GM21423 (cell line): ENCODE data around the gene SLC27A5.
A peak's percentile ranks its signal among the peaks of the same experiment; 100 is the strongest.

Experiments
- ATAC-seq: cut with Tn5 transposase; IDR thresholded peaks from one replicate; pipeline ENCODE4 v1.9.1; 2021; ENCODE audit warnings: mild to moderate bottlenecking, moderate library complexity; ENCODE audit not compliant: unreplicated experiment

The SLC27A5 gene, protein sequence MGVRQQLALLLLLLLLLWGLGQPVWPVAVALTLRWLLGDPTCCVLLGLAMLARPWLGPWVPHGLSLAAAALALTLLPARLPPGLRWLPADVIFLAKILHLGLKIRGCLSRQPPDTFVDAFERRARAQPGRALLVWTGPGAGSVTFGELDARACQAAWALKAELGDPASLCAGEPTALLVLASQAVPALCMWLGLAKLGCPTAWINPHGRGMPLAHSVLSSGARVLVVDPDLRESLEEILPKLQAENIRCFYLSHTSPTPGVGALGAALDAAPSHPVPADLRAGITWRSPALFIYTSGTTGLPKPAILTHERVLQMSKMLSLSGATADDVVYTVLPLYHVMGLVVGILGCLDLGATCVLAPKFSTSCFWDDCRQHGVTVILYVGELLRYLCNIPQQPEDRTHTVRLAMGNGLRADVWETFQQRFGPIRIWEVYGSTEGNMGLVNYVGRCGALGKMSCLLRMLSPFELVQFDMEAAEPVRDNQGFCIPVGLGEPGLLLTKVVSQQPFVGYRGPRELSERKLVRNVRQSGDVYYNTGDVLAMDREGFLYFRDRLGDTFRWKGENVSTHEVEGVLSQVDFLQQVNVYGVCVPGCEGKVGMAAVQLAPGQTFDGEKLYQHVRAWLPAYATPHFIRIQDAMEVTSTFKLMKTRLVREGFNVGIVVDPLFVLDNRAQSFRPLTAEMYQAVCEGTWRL

DNA sequence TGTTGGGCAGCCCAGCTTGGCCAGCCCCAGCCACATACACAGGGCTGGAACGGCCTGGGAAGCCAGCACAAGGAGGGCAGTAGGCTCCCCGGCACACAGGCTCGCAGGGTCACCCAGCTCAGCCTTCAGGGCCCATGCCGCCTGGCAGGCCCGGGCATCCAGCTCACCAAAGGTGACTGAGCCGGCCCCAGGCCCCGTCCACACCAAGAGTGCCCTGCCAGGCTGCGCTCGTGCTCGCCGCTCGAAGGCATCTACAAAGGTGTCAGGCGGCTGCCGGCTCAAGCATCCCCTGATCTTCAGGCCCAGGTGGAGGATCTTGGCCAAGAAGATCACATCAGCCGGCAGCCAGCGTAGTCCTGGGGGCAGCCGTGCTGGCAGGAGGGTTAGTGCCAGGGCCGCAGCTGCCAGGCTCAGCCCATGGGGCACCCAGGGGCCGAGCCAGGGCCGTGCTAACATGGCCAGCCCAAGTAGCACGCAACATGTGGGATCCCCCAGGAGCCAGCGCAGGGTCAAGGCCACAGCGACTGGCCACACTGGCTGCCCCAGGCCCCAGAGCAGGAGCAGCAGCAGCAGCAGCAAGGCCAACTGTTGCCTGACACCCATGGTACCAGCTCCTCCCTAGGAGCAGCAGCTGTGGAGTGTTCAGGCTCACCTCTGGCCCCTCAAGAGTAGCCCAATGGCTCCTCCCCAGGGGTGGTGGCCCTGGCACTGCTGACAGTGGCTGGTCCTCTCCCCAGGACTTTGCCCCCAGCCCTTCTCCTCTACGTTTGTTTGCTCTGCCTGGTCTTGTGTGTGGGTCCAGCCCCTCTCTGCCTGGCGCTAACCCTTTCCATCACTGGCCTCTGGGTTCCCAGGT lies at the start of gene SLC27A5:
Gene SLC27A5, minus strand, starts transcription at position 640 of the 856 bp plus-strand sequence. Its CDS starts 37 bp downstream, at position 603.
- ATAC-seq = no peak

DNA sequence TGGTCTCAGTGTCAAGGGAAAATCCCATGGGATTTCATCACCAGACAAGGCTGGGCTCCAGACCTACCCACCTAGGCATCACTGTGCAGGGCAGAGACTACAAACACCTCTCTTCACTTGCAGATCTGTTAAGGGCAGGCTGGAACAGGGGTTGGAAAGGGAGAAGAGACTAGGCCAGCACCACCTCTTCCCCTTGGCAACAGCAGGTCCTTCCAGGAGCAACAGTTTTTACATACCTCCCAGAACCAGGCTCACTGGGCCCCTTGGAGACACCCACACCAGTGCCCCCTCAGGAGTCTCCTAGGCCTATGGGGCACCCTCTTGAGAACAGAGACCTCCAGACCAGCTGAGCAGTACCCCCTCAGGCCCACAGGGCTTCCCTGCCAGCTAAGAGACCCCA lies 49.1 kb upstream of the SLC27A5 start:
- ATAC-seq = no peak

DNA sequence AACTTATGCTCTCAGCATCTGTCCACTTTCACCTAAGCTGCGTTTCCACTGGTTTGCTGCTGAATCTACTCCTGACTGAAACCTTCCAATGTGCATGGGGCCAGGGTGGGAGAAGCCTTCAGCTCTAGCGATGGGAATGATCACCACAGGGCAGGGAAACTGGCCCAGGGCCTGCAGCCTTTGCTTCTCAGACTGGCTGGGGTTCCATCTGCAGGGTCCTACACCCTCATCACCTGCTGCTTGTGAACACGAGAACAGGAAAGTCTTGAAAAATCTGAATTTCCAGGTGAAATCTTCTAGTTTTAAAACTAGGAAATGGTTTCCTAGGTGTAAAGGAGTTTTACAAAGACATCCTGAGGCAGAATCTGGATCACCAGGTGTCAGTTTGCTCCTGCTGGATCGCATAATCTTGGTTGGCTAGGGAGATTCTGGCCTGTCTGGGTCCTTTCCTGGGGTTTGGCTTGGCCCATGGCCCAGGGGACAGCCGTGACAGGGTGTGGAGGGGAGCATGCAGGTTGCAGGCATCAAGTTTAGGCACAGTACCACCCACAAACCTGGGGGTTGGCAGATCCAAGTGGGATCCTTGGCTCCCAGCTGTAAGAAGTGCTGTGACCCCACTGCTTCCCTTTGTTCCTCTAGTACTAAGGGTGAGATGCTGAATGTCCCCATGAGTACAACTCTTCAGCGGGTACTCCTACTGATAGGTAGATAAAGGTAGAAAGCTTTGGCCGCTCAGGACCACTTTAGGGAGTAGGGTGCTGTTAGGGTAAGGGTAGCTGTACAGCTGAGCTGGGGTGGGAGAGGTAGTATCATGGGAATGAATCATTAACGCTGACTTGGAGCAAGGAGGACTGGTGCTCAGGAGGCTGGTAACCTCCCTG lies 48.5 kb upstream of the SLC27A5 start:
- no peak for ATAC-seq

DNA sequence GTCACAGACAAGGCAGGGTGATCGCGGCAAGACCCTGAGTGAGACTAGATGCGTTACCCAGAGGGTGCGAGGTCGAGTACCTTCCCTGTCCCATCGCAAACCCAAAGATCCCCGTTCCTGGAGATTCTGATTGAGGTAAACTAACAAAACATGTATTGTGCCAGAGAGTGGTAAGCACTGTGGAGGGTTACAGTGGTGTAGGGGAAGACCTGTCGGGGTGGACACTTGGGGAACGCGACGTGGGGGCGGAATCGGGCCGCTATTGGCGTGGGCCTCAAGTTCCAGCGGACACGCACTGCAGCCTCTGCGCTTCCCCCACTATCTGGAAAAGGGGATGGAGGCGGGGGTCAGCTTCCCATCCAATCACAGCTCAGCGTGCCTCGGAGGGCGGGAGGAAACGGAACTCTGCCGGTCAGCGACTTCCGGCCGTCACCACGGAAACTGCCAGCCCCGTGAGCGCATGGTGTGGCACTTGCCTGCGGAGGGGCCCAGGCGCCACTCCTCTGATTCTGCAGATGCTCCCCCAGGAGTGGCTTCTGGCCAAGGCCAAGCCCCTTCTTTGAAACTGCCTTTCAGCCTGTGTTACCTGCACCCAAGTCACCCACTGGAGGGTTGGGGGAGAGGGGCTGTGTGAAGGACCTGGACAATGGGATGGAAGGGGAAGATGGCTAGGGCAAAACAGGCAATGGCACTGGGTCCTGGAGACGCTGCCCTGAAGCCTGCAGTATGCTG lies 47.6 kb upstream of the SLC27A5 start:
- peak; percentile 24 for ATAC-seq

DNA sequence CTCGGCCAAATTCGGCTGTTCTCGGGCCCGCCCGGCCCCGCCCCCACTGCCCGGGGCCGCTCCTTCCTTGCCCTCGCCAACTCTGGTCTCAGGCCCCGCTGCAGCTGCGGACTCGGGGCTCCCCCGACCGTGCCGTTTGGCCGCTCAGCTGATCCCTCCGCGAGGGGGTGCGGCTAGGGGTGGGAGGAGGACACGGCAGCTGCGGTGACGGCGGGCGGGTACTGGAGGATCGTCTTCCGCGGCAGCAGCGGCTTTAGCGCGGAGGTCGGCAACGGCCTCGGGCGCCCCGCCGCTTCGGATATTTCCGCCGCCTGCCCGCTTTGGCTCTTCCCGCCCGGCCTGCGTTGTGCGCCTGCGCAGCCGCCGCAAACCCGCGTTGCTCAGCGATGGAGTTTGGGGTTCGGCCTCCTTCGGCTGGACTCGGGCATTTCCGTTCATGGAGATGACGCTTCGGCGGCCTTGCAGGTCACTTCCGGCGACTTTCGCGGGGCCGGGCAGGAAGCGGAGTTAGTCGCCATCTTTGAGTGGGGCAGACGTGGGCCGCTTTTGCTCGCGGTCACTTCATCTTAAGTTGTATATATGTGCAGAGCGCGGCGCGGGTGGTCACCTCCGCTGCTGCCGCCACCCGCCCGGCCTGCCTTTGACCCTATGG lies 47.0 kb upstream of the SLC27A5 start:
- ATAC-seq = peak; percentile 50

DNA sequence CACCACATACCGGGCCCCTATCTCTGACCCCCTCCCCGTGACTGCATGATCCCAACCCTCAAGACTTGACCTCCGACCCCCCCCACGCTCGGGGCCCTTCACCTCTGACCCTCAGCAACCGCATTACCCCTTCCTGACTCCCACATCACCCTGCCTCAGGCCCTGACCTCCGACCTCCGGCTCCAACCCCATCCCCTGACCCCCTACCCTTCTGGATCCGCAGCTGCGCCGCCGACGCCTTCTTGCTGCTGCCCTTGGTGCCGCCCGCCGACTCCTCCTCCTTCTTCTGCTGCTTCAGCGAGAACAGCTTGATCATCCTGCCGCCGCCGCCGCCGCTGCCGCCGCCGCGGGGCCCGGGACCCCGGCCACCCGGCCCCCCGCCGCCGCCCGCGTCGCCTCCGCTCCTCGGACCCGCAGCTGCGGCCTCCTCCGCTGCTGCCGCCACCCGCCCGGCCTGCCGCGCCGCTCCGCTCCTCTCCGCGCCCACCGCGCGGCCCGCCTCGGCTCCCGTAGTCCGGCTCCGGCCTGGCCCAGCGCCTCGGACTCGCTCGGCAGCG lies 46.4 kb upstream of the SLC27A5 start, which contains the start of gene UBE2M:
Gene UBE2M, minus strand, starts transcription at position 546 of the 557 bp plus-strand sequence. Its CDS starts 230 bp downstream, at position 316.
- peak; percentile 1 for ATAC-seq

DNA sequence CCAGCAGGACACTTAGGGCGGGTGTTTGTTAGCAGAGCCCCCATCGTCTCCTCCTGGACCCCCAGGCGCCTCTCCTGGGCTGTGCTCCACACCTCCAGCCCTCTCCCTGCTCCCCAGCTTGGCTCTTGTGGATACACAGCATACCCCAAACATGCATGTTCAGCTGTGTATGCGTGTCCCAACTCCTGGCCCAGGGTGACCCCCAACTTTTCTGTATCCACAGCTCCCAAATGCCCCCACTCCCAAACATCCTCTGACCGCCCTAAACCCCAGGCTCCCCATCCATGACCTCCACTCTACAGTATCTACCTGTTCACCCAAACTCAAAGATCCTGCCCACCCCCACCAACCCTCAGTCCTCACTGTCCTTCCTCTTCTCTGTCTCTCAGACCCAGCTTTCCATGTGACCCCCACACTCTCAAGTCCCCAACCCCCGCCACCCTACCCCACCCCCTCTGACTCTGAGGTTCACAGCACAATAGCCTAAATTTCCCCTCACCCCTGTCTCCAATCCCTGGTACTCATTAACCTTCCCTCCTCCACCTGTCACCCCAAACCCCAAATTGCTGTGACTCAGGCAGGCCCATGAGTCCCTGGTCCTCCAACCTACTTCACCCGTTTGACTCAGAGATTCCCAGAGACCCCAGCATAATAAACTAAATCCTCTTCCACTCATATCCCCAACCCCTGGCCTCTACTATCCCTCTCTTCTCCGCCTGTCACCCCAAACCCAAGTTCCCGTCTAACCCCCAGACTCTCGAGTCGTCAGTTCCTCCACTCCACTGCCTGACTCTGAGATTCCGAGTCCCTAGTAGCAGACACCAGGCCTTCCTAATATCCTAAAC lies 45.7 kb upstream of the SLC27A5 start:
- ATAC-seq = no peak

DNA sequence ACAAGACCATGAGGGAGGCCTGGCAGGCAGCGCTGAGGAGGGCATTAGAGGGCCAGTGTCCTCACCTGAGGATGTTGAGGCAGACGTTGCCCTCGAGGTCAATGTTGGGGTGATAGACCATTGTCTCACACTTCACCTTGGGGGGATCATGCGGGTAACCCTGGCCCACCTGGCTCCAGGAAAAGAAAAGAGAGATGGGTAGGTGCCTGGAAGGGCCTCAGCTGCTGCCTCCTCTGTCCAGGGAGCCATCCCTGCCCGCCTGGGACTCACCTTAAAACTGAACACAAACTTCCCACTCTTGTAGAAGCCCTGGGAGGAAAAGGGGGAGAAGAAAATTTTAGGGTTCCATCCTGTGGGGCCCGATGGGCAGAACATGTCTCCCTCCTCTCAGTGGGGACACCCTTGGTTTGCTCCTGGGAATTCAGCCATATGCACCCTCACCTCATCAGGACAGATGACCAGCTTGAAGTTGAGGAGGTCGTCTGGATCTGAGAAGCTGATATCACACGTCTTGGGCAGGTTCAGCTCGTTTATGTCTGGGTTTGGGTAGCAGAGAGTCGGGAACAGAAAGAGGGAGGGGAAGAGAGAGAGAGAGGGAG lies 44.9 kb upstream of the SLC27A5 start:
- no peak for ATAC-seq

DNA sequence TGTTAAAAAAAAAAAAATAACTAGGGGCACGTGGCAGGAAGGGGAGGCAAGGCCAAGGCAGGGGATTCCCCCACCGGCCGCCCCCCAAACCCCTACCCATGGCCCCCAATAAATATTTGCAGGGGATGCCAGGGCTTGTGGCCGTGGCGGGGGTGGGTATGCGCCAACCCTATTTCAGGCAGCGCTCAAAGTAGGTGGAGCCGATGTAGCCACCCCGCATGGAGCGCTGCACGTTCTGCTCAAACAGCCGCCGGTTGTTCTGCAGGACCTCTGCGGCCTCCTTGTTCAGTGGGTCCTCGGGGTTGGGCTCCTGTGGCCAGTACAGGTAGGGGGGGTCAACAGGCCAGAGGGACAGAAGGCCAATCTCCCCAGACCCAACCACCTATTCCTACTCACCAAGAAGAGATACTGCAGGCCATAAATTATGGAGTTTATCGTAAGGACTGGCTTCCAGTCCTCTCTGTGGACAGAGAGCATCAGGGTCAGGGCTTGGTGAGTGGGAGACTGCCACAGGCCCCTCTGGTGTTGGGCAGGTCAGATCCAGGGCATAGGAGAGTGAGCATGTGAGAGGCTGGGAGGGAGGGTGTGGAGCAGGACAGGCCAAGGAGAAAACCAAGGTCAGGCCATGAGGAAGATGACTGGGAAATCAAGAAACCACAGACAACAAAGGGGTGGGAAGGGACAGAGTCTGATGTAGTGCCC lies 44.3 kb upstream of the SLC27A5 start:
- ATAC-seq = no peak

DNA sequence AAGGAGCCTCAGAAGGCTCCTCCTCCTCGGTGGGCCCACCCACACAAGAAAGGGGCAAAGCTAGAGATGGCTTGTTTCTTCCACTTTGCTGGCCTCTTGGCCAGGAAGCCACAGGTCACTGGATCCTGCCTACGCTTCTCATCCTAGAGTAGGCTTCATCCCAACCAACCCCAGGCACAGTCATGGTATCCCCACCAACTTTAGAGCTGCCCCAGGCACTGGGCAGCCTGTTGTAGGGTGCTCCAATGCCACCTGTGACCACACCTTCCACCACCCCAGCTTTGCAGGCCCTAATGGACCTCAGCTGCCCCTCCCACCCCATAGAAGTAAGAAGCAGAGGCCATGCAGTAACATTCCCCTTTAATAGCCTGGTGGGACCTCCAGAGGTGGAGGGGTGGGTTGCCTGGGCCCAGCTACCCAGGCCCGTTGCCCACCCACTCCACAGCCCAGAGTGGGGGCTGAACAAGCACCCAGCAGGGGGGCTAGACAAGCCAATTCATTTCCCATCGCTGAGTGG lies 43.6 kb upstream of the SLC27A5 start:
- no peak for ATAC-seq

DNA sequence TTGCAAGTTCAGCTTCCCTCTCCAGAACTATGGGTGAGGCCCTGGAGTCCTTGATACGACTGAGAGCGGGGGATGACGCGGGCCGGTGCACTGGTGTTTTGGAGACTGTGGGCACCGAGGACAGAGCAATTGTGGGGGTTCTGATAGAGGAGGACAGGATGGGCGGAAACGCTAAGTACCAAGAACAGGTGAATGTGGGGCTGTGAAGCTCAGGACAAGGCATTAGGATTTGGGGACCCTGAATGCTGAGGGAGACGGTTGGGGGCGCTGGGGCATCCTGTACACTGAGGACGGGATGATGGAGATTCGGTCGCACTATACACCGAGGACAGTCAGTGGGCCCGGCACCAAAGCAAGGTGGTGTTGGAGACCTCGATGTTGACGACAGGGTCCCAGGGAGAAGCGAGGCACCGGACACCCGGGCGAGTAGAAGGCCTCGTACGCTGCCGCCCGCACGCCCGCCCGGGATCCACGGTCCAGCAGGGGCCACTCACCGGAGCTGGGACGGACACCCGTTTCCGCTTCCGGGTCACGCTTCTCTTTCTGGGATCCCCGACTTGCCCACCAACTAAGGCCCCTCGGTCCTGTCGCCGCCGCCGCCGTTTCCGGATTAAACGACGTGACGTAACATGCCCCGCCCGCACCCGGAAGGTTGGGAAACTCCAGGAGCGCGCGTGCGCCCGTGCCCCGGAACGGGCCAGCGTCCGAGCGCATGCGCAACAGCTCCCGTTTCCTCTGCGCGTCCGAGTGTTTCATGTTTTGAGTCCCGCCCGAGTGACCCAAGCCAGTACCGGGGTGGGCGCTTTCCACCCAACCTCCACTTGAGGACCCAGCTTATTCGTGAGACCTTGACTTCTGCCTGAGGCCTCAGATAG lies 42.9 kb upstream of the SLC27A5 start, which contains the start of gene CHMP2A:
Gene CHMP2A, minus strand, starts transcription at position 612 of the 875 bp plus-strand sequence. CDS start 893 bp downstream, outside the sequence.
- ATAC-seq = peak; percentile 32

DNA sequence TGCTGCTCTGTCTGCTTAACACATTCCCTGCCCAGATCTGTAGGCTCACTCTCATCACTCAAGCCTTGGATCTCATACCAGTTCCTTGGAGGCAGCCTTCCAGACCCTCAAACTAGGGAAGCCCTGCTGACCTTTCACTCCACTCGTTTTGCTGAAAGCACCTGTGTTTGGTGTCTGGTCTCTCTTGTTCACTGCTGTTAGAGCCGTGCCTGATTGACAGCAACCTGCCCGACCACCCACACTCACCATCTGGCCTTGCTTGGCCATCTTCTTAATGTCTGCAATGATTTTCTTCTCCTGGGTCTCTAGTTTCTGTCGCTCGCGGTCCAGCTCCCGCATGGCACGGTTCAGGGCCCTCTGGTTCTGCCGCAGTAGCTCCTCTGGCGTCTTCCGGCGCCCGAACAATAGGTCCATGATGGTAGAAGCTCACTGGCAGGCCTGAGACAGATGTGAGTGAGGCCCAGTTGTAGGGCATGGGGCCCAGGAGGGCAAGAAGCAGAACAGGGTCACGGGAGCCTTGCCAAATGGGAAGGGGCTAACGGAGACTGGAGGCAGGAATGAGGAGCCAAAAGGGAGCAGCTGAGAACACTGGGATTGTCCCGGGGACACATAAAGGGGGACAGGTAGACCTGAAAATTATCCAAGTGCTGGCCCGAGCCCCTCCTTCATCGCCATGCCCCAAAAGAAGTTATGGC lies 42.2 kb upstream of the SLC27A5 start:
- no peak for ATAC-seq

DNA sequence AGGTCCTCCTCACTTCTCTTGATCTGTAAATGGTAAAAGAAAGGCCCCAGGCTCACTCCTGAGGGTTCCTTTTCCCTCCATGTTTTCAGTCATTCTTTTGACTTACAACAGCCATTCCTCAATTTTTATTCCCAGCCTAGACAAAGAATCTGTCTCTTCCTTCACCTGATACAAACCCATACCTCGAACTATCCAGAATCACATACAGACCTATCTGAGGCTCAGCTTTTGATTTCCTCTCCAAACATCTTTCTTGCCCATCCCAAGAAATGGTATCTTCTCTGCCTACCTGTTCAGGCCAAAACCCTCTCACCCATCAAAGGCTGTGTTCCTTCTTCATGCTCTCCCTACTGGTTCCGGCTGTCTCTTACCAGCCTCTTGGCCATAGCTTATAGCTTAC lies 40.9 kb upstream of the SLC27A5 start:
- no peak for ATAC-seq

DNA sequence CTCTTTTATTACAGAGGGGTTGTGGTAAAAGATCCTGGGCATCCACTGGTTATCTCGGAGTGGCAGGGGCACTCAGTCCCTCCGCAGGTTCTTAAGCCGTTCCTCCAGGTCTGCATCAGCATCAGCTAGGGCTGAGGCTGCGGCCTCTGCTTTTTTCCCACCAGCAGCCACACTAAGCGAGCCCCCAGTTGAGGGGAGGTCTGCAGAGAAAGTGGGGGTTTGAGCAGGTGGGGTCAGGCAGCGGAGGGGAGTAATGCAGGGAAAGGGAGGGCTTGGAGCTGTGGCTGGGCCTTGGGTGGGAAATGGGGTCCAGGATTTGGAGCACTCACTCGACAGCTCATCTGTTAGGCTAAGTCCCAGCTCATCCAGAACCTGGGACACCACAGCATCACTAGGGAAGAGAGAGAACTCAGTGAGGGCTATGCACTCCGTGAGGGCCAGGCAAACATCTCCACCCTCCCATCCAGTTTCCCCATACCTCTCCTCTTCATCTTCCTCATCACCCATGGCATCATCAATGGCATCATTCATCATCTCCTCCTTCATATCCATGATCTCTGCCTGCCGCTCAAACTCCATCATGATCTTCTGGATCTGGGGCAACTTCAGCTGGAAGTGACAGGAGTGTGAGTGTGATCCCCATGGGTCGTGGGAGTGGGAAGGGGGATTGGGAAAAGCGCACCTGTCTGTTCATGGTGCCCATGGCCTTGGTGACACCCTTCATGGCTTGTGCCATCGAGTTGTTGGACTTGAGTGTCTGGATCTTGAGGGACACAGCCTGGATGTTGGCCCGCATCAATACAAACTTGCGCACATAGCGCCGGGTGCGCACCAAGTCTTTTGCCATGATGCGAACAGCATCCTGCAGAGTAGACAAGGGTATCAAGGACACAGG lies 40.0 kb upstream of the SLC27A5 start:
- ATAC-seq = no peak
